Colonic mucosa (tissue), 4 donors: ENCODE measurements around the gene ZNF646. TPM values are rescaled to one million over a fixed set of nuclear protein-coding genes. Genes with fewer than 3 reads are reported as not detected.

Source experiments
- DNase-seq: peaks from one replicate; pipeline ENCODE4 v3.0.0-alpha.2; 2020
- H3K27ac ChIP-seq: fragments of 200-600 bp; one replicate; pipeline ENCODE4 v1.8.0; 2021
- H3K27me3 ChIP-seq: fragments of 200-600 bp; one replicate; pipeline ENCODE4 v1.8.0; 2021
- H3K36me3 ChIP-seq: fragments of 200-600 bp; one replicate; pipeline ENCODE4 v1.8.0; 2021
- H3K4me1 ChIP-seq: fragments of 200-600 bp; one replicate; pipeline ENCODE4 v1.8.0; 2021; ENCODE audit warnings: mild to moderate bottlenecking
- H3K4me3 ChIP-seq: fragments of 200-600 bp; one replicate; pipeline ENCODE4 v1.8.0; 2021
- H3K9ac ChIP-seq, 2 donors: one replicate each; pipeline ENCODE4 v1.7.0; 2013; ENCODE audit warnings: control low read depth in 2 of 2, low read depth in 2 of 2, low read length in 2 of 2
- H3K9me3 ChIP-seq: fragments of 200-600 bp; one replicate; pipeline ENCODE4 v1.8.0; 2021
- intact Hi-C: fragments of 100-400 bp; cut with DNase I; formaldehyde crosslinking; loops from one replicate; pipeline ENCODE4 v1.14.1; 2022
- total RNA-seq, 2 donors: library from RNA; stranded (reverse); fragmentation: NEBNext Ultra II Directional in 1 of 2; extraction: Animal tissue kit (Norgen Biotek cat#: 25700) in 1 of 2; gene quantifications; one replicate each; pipeline ENCODE4 v1.2.1, GENCODE V29; 2021
- TF ChIP-seq, protein P1 (sequence below): fragments of 200-600 bp; IDR thresholded peaks from one replicate; pipeline ENCODE4 v1.8.0; 2022; ENCODE audit warnings: antibody characterized with exemption, mild to moderate bottlenecking
- donor health status: healthy.
- donor health status: DM: no; HTN: no; CAD: no.
- donor health status: DM: no; HTN: no; CAD: no.

ZNF646 gene
- total RNA-seq, 2 donors from 2014 or later: 18.4 to 20.0 TPM

DNA sequence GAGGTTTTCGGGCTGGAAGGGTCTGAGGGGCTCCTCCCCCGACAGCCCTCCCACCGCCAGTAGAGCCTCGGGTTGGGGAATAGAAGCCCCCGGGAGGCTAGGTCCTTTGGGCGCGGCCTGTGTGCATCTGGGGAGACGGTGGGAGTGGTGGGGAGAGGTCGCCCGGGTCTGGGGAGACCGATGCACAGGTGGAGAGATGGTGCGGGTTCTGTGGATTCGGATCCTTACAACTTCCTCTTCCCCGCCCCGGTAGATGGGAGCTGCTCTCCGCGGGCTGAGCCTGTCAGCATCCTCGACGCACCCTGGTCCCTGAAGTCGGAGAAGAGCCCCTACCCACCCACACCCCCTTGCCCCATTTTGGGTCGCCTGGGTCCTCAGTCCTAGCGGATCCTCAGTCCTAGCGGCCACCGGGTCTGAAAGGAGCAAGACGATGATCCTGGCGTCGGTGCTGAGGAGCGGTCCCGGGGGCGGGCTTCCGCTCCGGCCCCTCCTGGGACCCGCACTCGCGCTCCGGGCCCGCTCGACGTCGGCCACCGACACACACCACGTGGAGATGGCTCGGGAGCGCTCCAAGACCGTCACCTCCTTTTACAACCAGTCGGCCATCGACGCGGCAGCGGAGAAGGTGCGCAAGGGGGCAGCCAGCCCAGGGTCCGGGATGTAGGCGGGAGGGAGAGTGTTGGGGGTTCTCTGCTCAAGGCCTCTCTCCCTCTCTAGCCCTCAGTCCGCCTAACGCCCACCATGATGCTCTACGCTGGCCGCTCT lies 34.8 kb downstream of the ZNF646 start:
- H3K27me3 ChIP-seq: no peaks in the 10 kb centered on the region
- peaks cover 9% of the 10 kb centered on the region for H3K4me1 ChIP-seq
- DNase-seq: no peak
- H3K9me3 ChIP-seq: no peaks in the 10 kb centered on the region
- H3K27ac ChIP-seq: peak overlapping the region; percentile 54
- no peaks in the 10 kb centered on the region for H3K36me3 ChIP-seq
- TF ChIP-seq, protein P1, sequence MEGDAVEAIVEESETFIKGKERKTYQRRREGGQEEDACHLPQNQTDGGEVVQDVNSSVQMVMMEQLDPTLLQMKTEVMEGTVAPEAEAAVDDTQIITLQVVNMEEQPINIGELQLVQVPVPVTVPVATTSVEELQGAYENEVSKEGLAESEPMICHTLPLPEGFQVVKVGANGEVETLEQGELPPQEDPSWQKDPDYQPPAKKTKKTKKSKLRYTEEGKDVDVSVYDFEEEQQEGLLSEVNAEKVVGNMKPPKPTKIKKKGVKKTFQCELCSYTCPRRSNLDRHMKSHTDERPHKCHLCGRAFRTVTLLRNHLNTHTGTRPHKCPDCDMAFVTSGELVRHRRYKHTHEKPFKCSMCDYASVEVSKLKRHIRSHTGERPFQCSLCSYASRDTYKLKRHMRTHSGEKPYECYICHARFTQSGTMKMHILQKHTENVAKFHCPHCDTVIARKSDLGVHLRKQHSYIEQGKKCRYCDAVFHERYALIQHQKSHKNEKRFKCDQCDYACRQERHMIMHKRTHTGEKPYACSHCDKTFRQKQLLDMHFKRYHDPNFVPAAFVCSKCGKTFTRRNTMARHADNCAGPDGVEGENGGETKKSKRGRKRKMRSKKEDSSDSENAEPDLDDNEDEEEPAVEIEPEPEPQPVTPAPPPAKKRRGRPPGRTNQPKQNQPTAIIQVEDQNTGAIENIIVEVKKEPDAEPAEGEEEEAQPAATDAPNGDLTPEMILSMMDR: no peak
- intact Hi-C loops: no loop called here
- H3K9ac ChIP-seq: peak overlapping the region; percentile 88 to 98
- H3K4me3 ChIP-seq: peak overlapping the region; percentile 83

DNA sequence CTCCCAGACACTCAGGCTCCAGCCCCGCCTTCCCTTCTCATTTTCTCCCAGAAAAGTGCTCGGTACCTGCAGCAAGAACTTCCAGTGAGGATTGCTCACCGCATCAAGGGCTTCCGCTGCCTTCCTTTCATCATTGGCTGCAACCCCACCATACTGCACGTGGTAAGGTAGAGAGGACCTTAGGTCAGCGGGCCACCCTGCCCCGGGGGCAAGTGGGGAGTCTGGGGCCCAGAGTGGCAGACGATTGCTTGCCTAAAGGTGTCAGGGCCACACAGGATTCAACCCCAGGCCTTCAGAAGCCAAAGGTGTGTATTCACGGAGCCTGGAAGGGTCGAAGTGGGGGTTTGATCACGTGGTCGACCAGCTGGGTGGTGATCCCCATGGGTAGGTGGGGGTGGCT lies 35.4 kb downstream of the ZNF646 start:
- H3K4me3 ChIP-seq: no peak overlapping the region
- TF ChIP-seq, protein P1: no peak

DNA sequence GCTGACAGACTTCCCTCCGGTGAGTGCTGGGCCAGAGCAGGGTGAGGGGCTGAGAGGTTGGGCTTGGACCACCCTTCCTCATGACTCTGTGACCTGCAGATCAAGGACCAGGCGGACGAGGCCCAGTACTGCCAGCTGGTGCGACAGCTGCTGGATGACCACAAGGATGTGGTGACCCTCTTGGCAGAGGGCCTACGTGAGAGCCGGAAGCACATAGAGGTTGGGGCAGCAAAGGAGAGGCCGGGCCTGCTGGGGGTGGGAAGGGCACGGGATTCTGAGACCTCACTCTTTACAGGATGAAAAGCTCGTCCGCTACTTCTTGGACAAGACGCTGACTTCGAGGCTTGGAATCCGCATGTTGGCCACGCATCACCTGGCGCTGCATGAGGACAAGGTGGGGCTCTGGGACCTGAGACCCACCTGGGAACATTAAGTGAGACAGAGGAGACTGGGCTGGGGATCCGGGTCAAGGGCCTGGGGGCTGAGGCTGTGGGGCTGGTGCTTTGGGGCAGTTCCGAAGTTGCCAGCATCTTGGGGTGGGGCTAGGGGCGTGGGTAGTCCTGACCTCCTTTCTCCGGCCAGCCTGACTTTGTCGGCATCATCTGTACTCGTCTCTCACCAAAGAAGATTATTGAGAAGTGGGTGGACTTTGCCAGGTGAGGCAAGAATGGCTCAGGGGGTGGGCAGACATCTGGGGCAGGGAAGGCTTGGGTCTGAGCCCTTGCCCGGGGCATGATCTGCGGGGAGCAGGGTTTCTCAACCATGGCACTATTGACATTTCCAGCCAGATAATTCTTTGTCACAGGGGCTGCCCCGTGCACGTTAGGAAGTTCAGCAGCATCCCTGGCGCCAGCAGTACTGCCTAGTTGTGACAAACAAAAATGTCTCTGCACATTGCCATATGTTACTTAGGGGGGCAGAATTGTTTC lies 36.1 kb downstream of the ZNF646 start:
- intact Hi-C loops: no loop called here
- no peak for DNase-seq

More for the DNA sequence above, 35.4 kb downstream of the ZNF646 start:
- Histone ChIP-seq H3K27ac (no peak overlapping the region), H3K9ac (peak overlapping the region in 1 of 2 donors; percentile 8), H3K36me3 (no peaks in the 10 kb centered on the region), H3K27me3 (no peaks in the 10 kb centered on the region), H3K4me1 (peaks cover 9% of the 10 kb centered on the region), H3K9me3 (no peaks in the 10 kb centered on the region)
- DNase-seq: no peak
- intact Hi-C loops: no loop called here

DNA sequence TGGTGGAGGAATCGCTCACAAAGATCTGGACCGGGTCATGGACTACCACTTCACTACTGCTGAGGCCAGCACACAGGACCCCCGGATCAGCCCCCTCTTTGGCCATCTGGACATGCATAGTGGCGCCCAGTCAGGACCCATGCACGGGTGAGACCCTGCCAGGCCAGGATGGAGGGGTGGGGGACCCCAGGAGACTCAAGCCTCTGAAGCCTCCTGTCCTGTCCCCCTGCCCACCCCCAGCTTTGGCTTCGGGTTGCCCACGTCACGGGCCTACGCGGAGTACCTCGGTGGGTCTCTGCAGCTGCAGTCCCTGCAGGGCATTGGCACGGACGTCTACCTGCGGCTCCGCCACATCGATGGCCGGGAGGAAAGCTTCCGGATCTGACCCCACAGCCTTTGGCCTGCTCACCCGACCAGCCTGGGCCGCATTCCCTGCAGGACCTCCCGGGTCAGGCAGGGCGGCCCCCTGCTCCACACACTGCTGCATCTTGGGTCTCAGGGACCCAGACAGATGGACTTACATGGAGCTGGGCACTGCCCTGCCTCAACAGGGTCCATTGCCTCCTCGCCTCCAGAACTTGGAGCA lies 37.8 kb downstream of the ZNF646 start:
- TF ChIP-seq, protein P1: no peak
- Histone ChIP-seq H3K27ac (no peak overlapping the region), H3K27me3 (no peaks in the 10 kb centered on the region), H3K4me1 (peaks cover 5% of the 10 kb centered on the region), H3K9me3 (no peaks in the 10 kb centered on the region), H3K36me3 (no peaks in the 10 kb centered on the region), H3K9ac (no peak overlapping the region), H3K4me3 (no peak overlapping the region)
- intact Hi-C loops: no loop called here
- DNase-seq: no peak

More for the DNA sequence above, 36.1 kb downstream of the ZNF646 start:
- H3K4me3 ChIP-seq: no peak overlapping the region
- H3K9me3 ChIP-seq: no peaks in the 10 kb centered on the region
- H3K27ac ChIP-seq: no peak overlapping the region
- H3K36me3 ChIP-seq: no peaks in the 10 kb centered on the region
- H3K27me3 ChIP-seq: no peaks in the 10 kb centered on the region
- peaks cover 9% of the 10 kb centered on the region for H3K4me1 ChIP-seq
- TF ChIP-seq, protein P1: no peak
- no peak overlapping the region for H3K9ac ChIP-seq

DNA sequence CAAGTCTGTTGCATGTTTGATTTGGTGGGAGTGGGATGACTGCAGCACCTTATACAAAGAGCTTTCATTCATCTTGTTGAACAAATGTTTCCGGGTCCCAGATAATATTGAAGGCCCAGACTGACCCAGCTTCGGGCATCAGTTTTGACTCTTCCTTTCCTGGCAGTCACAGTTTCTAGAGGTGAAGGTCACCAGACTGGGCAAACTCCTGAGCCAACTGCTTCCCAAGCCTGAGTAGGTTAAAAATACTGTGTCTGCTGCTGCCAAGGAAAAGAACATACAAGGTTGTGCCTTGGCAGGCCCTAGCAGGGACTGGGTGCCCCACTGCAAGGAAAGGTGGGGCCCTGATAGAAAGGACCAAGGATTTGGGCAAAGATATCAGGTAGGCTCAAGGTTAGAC lies 38.5 kb downstream of the ZNF646 start:
- Histone ChIP-seq H3K4me1 (peaks cover 5% of the 10 kb centered on the region), H3K4me3 (no peak overlapping the region), H3K36me3 (no peaks in the 10 kb centered on the region), H3K27me3 (no peaks in the 10 kb centered on the region), H3K9ac (no peak overlapping the region), H3K27ac (no peak overlapping the region), H3K9me3 (no peaks in the 10 kb centered on the region)
- intact Hi-C loops: no loop called here
- DNase-seq: no peak
- TF ChIP-seq, protein P1: no peak
